T-helper 17 cell (primary cell): ENCODE measurements around the gene CCDC8. TPM values are rescaled to one million over a fixed set of nuclear protein-coding genes. Genes with fewer than 3 reads are reported as not detected.
"Not testable (repeated sequence)": the region's sequence is repeated elsewhere in the genome, so short reads cannot be mapped to it uniquely, and the experiment has no call there.

ENCODE experiments used
- ATAC-seq: fragments of 150-1000 bp; cut with Tn5 transposase; 2 replicates; pipeline ENCODE4 v1.10.0; 2021; ENCODE audit warnings: mild to moderate bottlenecking, moderate library complexity
- DNase-seq, 3 donors: peaks; one replicate each; pipeline versions ENCODE4 v3.0.0 to v3.0.0-alpha.2; 2020 to 2021
- H3K9me3 ChIP-seq: one replicate; pipeline ENCODE4 v1.7.0; 2013; ENCODE audit warnings: low read length, mild to moderate bottlenecking; ENCODE audit not compliant: control insufficient read depth, poor library complexity, severe bottlenecking
- H3K27ac Mint-ChIP-seq: one replicate; pipeline ENCODE4 v1.8.0; 2022; ENCODE audit warnings: mild to moderate bottlenecking, moderate library complexity, mixed read lengths
- H3K27me3 Mint-ChIP-seq: one replicate; pipeline ENCODE4 v1.8.0; 2022; ENCODE audit warnings: mixed read lengths
- H3K36me3 Mint-ChIP-seq: one replicate; pipeline ENCODE4 v1.8.0; 2022; ENCODE audit warnings: low read depth, mixed read lengths
- H3K4me1 Mint-ChIP-seq: one replicate; pipeline ENCODE4 v1.8.0; 2022; ENCODE audit warnings: mild to moderate bottlenecking, mixed read lengths
- H3K4me3 Mint-ChIP-seq: one replicate; pipeline ENCODE4 v1.8.0; 2022; ENCODE audit warnings: mild to moderate bottlenecking, moderate library complexity, mixed read lengths
- total RNA-seq, 4 donors: library from RNA in 2 of 4; stranded (reverse) in 2 of 4; gene quantifications; one replicate each; pipeline ENCODE4 v1.2.3 and lab custom pipeline; 2022 to 2026

CCDC8 gene
- total RNA-seq, 2 donors from 2014 or later: not detected

GRCh38 chr19:46446021-46446420 lies 32.7 kb upstream of the CCDC8 start:
- ATAC-seq: no peak
- no peaks in the 10 kb centered on the region for H3K36me3 Mint-ChIP-seq
- H3K9me3 ChIP-seq: no peaks in the 10 kb centered on the region
- no peak overlapping the region for H3K27ac Mint-ChIP-seq
- H3K4me1 Mint-ChIP-seq: peaks cover 6% of the 10 kb centered on the region
- no peak overlapping the region for H3K4me3 Mint-ChIP-seq
- peaks cover 17% of the 10 kb centered on the region for H3K27me3 Mint-ChIP-seq
- no peak for DNase-seq

- ATAC-seq (no peak), DNase-seq (no peak)
- H3K27me3 Mint-ChIP-seq: peaks cover 15% of the 10 kb centered on the region
- peak overlapping the region; percentile 5 for H3K4me3 Mint-ChIP-seq
- H3K9me3 ChIP-seq: no peaks in the 10 kb centered on the region
- H3K27ac Mint-ChIP-seq: no peak overlapping the region
- peaks cover 6% of the 10 kb centered on the region for H3K4me1 Mint-ChIP-seq
- H3K36me3 Mint-ChIP-seq: no peaks in the 10 kb centered on the region
Observed at GRCh38 chr19:46442808-46443450, 29.6 kb upstream of the CCDC8 start.

- Mint-ChIP-seq H3K36me3 (no peaks in the 10 kb centered on the region), H3K4me1 (peaks cover 6% of the 10 kb centered on the region), H3K4me3 (no peak overlapping the region), H3K27me3 (peaks cover 13% of the 10 kb centered on the region), H3K27ac (no peak overlapping the region)
- no peaks in the 10 kb centered on the region for H3K9me3 ChIP-seq
- ATAC-seq: no peak
- DNase-seq: no peak
Observed at GRCh38 chr19:46441866-46442265, 28.5 kb upstream of the CCDC8 start.

- H3K9me3 ChIP-seq, H3K27ac Mint-ChIP-seq, H3K4me1 Mint-ChIP-seq, H3K36me3 Mint-ChIP-seq, ATAC-seq, DNase-seq, H3K4me3 Mint-ChIP-seq: not testable (repeated sequence)
- peaks cover 41% of the 10 kb centered on the region for H3K27me3 Mint-ChIP-seq
Observed at GRCh38 chr19:46435689-46436088, 22.3 kb upstream of the CCDC8 start.

GRCh38 chr19:46435009-46435408 lies 21.6 kb upstream of the CCDC8 start:
- no peak overlapping the region for H3K27ac Mint-ChIP-seq
- peaks cover 48% of the 10 kb centered on the region for H3K27me3 Mint-ChIP-seq
- DNase-seq: no peak
- no peak overlapping the region for H3K4me3 Mint-ChIP-seq
- no peaks in the 10 kb centered on the region for H3K36me3 Mint-ChIP-seq
- ATAC-seq: no peak
- no peaks in the 10 kb centered on the region for H3K9me3 ChIP-seq
- H3K4me1 Mint-ChIP-seq: peaks cover under 1% of the 10 kb centered on the region

- H3K4me3 Mint-ChIP-seq, H3K27ac Mint-ChIP-seq, ATAC-seq, H3K36me3 Mint-ChIP-seq, H3K9me3 ChIP-seq, DNase-seq: not testable (repeated sequence)
- H3K4me1 Mint-ChIP-seq: peaks cover 11% of the 10 kb centered on the region
- H3K27me3 Mint-ChIP-seq: peaks cover 61% of the 10 kb centered on the region
Observed at GRCh38 chr19:46433470-46433869, 20.1 kb upstream of the CCDC8 start.

GRCh38 chr19:46431824-46432223 lies 18.5 kb upstream of the CCDC8 start:
- H3K9me3 ChIP-seq: no peaks in the 10 kb centered on the region
- ATAC-seq (no peak), DNase-seq (no peak)
- Mint-ChIP-seq H3K27ac (no peak overlapping the region), H3K4me1 (peaks cover 23% of the 10 kb centered on the region), H3K27me3 (peaks cover 72% of the 10 kb centered on the region), H3K36me3 (peaks cover 3% of the 10 kb centered on the region), H3K4me3 (no peak overlapping the region)

GRCh38 chr19:46429999-46430398 lies 16.6 kb upstream of the CCDC8 start:
- Mint-ChIP-seq H3K36me3 (peaks cover 5% of the 10 kb centered on the region), H3K27ac (no peak overlapping the region), H3K4me3 (peak overlapping the region; percentile 41), H3K27me3 (peaks cover 81% of the 10 kb centered on the region), H3K4me1 (peaks cover 27% of the 10 kb centered on the region)
- ATAC-seq (no peak), DNase-seq (no peak)
- no peaks in the 10 kb centered on the region for H3K9me3 ChIP-seq

GRCh38 chr19:46428239-46429135 lies 15.1 kb upstream of the CCDC8 start, which contains the start of gene PNMA8C:
PNMA8C (minus strand) TSS chr19:46428936; CDS start chr19:46428359, 577 bp downstream.
- H3K27me3 Mint-ChIP-seq: peaks cover 76% of the 10 kb centered on the region
- H3K9me3 ChIP-seq: no peaks in the 10 kb centered on the region
- peak; percentile 73 for ATAC-seq
- no peak for DNase-seq
- H3K4me3 Mint-ChIP-seq: peak within 1 kb of the TSS; percentile 80
- peaks cover 27% of the 10 kb centered on the region for H3K4me1 Mint-ChIP-seq
- peaks cover 5% of the 10 kb centered on the region for H3K36me3 Mint-ChIP-seq
- H3K27ac Mint-ChIP-seq: peak within 1 kb of the TSS; percentile 86

GRCh38 chr19:46427518-46428045 lies 14.2 kb upstream of the CCDC8 start:
- Mint-ChIP-seq H3K36me3 (peaks cover 5% of the 10 kb centered on the region), H3K27ac (no peak overlapping the region), H3K4me1 (peaks cover 27% of the 10 kb centered on the region), H3K4me3 (peak overlapping the region; percentile 63), H3K27me3 (peaks cover 80% of the 10 kb centered on the region)
- ATAC-seq (no peak), DNase-seq (no peak)
- H3K9me3 ChIP-seq: no peaks in the 10 kb centered on the region

GRCh38 chr19:46426506-46427162 lies 13.3 kb upstream of the CCDC8 start:
- H3K4me1 Mint-ChIP-seq: peaks cover 27% of the 10 kb centered on the region

GRCh38 chr19:46426035-46426505 lies 12.7 kb upstream of the CCDC8 start:
- Mint-ChIP-seq H3K4me3 (peak overlapping the region; percentile 75), H3K27ac (no peak overlapping the region), H3K36me3 (peaks cover 5% of the 10 kb centered on the region), H3K27me3 (peaks cover 79% of the 10 kb centered on the region), H3K4me1 (peaks cover 27% of the 10 kb centered on the region)
- DNase-seq (no peak), ATAC-seq (no peak)
- H3K9me3 ChIP-seq: no peaks in the 10 kb centered on the region

More at GRCh38 chr19:46426506-46427162, 13.3 kb upstream of the CCDC8 start:
- ATAC-seq (no peak), DNase-seq (no peak)
- peak overlapping the region; percentile 75 for H3K4me3 Mint-ChIP-seq
- H3K27me3 Mint-ChIP-seq: peaks cover 83% of the 10 kb centered on the region
- H3K36me3 Mint-ChIP-seq: peaks cover 5% of the 10 kb centered on the region
- H3K9me3 ChIP-seq: no peaks in the 10 kb centered on the region
- peak overlapping the region; percentile 1 for H3K27ac Mint-ChIP-seq

- Mint-ChIP-seq H3K27me3 (peaks cover 70% of the 10 kb centered on the region), H3K4me1 (peaks cover 14% of the 10 kb centered on the region), H3K27ac (no peak overlapping the region), H3K4me3 (no peak overlapping the region), H3K36me3 (peaks cover 5% of the 10 kb centered on the region)
- H3K9me3 ChIP-seq: no peaks in the 10 kb centered on the region
- DNase-seq (no peak), ATAC-seq (no peak)
Observed at GRCh38 chr19:46423188-46423587, 9.8 kb upstream of the CCDC8 start.
